Activated T-cell treated with anti-CD3 and anti-CD28 coated beads, Interleukin-2, amount 50 U/mL, for 24 hours (primary cell): ENCODE results near the gene RAD51B.

Source experiments
- DNase-seq: peaks from one replicate; pipeline ENCODE4 v3.0.0-alpha.2; 2020
- H3K27ac Mint-ChIP-seq: 2 replicates; pipeline ENCODE4 v1.8.0; 2020; ENCODE audit warnings: mild to moderate bottlenecking, mixed read lengths
- H3K27me3 Mint-ChIP-seq: 2 replicates; pipeline ENCODE4 v1.8.0; 2020; ENCODE audit warnings: mixed read lengths
- H3K36me3 Mint-ChIP-seq: 2 replicates; pipeline ENCODE4 v1.8.0; 2020; ENCODE audit warnings: low read depth, mixed read lengths
- H3K4me1 Mint-ChIP-seq: 2 replicates; pipeline ENCODE4 v1.8.0; 2020; ENCODE audit warnings: low read depth, mixed read lengths
- H3K4me3 Mint-ChIP-seq: 2 replicates; pipeline ENCODE4 v1.8.0; 2020; ENCODE audit warnings: mild to moderate bottlenecking, moderate library complexity, mixed read lengths
- H3K9me3 Mint-ChIP-seq: 2 replicates; pipeline ENCODE4 v1.8.0; 2020; ENCODE audit warnings: mixed read lengths

Gene RAD51B

GRCh38 chr14:68133856-68134255 lies 314.3 kb downstream of the RAD51B start:
- Mint-ChIP-seq H3K27ac (no peak overlapping the region), H3K9me3 (no peaks in the 10 kb centered on the region), H3K27me3 (no peaks in the 10 kb centered on the region), H3K36me3 (no peaks in the 10 kb centered on the region), H3K4me3 (no peak overlapping the region), H3K4me1 (peaks cover 16% of the 10 kb centered on the region)
- DNase-seq = no peak

- no peaks in the 10 kb centered on the region for H3K36me3 Mint-ChIP-seq
- no peak overlapping the region for H3K27ac Mint-ChIP-seq
- no peak for DNase-seq
- peaks cover 16% of the 10 kb centered on the region for H3K4me1 Mint-ChIP-seq
- no peak overlapping the region for H3K4me3 Mint-ChIP-seq
- no peaks in the 10 kb centered on the region for H3K27me3 Mint-ChIP-seq
- H3K9me3 Mint-ChIP-seq = no peaks in the 10 kb centered on the region
Measured at GRCh38 chr14:68135028-68135427, 315.4 kb downstream of the RAD51B start.

GRCh38 chr14:68135566-68135965 lies 316.0 kb downstream of the RAD51B start:
- H3K4me3 Mint-ChIP-seq = no peak overlapping the region
- H3K27me3 Mint-ChIP-seq = no peaks in the 10 kb centered on the region
- H3K36me3 Mint-ChIP-seq = no peaks in the 10 kb centered on the region
- peaks cover 16% of the 10 kb centered on the region for H3K4me1 Mint-ChIP-seq
- no peak for DNase-seq
- no peaks in the 10 kb centered on the region for H3K9me3 Mint-ChIP-seq
- H3K27ac Mint-ChIP-seq = no peak overlapping the region

- Mint-ChIP-seq H3K4me1 (peaks cover 16% of the 10 kb centered on the region), H3K27me3 (no peaks in the 10 kb centered on the region), H3K4me3 (no peak overlapping the region), H3K9me3 (no peaks in the 10 kb centered on the region), H3K36me3 (no peaks in the 10 kb centered on the region), H3K27ac (no peak overlapping the region)
- DNase-seq = no peak
Measured at GRCh38 chr14:68137704-68138619, 318.4 kb downstream of the RAD51B start.

GRCh38 chr14:68139431-68140075 lies 320.0 kb downstream of the RAD51B start:
- no peak for DNase-seq
- H3K4me3 Mint-ChIP-seq = no peak overlapping the region
- H3K4me1 Mint-ChIP-seq = peaks cover 27% of the 10 kb centered on the region
- no peak overlapping the region for H3K27ac Mint-ChIP-seq
- H3K36me3 Mint-ChIP-seq = no peaks in the 10 kb centered on the region
- H3K27me3 Mint-ChIP-seq = no peaks in the 10 kb centered on the region
- H3K9me3 Mint-ChIP-seq = no peaks in the 10 kb centered on the region

GRCh38 chr14:68140076-68140741 lies 320.6 kb downstream of the RAD51B start:
- H3K4me3 Mint-ChIP-seq = no peak overlapping the region
- H3K9me3 Mint-ChIP-seq = no peaks in the 10 kb centered on the region
- H3K4me1 Mint-ChIP-seq = peaks cover 27% of the 10 kb centered on the region
- no peaks in the 10 kb centered on the region for H3K36me3 Mint-ChIP-seq
- H3K27ac Mint-ChIP-seq = no peak overlapping the region
- DNase-seq = no peak
- H3K27me3 Mint-ChIP-seq = no peaks in the 10 kb centered on the region

GRCh38 chr14:68140806-68141205 lies 321.2 kb downstream of the RAD51B start:
- Mint-ChIP-seq H3K36me3 (no peaks in the 10 kb centered on the region), H3K4me1 (peaks cover 23% of the 10 kb centered on the region), H3K27ac (no peak overlapping the region), H3K27me3 (no peaks in the 10 kb centered on the region), H3K9me3 (no peaks in the 10 kb centered on the region), H3K4me3 (no peak overlapping the region)
- DNase-seq = no peak

- H3K4me3 Mint-ChIP-seq = no peak overlapping the region
- no peaks in the 10 kb centered on the region for H3K36me3 Mint-ChIP-seq
- H3K4me1 Mint-ChIP-seq = peaks cover 23% of the 10 kb centered on the region
- H3K9me3 Mint-ChIP-seq = no peaks in the 10 kb centered on the region
- H3K27ac Mint-ChIP-seq = no peak overlapping the region
- no peaks in the 10 kb centered on the region for H3K27me3 Mint-ChIP-seq
- no peak for DNase-seq
Measured at GRCh38 chr14:68141281-68142088, 321.9 kb downstream of the RAD51B start.

GRCh38 chr14:68143341-68143841 lies 323.8 kb downstream of the RAD51B start:
- H3K9me3 Mint-ChIP-seq = peaks cover 11% of the 10 kb centered on the region
- no peak overlapping the region for H3K4me3 Mint-ChIP-seq
- H3K27ac Mint-ChIP-seq = no peak overlapping the region
- H3K36me3 Mint-ChIP-seq = no peaks in the 10 kb centered on the region
- peaks cover 17% of the 10 kb centered on the region for H3K4me1 Mint-ChIP-seq
- DNase-seq = no peak
- no peaks in the 10 kb centered on the region for H3K27me3 Mint-ChIP-seq

GRCh38 chr14:68144051-68144681 lies 324.6 kb downstream of the RAD51B start:
- Mint-ChIP-seq H3K27me3 (no peaks in the 10 kb centered on the region), H3K27ac (no peak overlapping the region), H3K36me3 (peaks cover 2% of the 10 kb centered on the region), H3K9me3 (peaks cover 18% of the 10 kb centered on the region), H3K4me1 (peaks cover 24% of the 10 kb centered on the region), H3K4me3 (no peak overlapping the region)
- no peak for DNase-seq

GRCh38 chr14:68145036-68145435 lies 325.5 kb downstream of the RAD51B start:
- DNase-seq = no peak
- Mint-ChIP-seq H3K4me1 (peaks cover 25% of the 10 kb centered on the region), H3K9me3 (peaks cover 23% of the 10 kb centered on the region), H3K27me3 (no peaks in the 10 kb centered on the region), H3K36me3 (peaks cover 2% of the 10 kb centered on the region), H3K4me3 (no peak overlapping the region), H3K27ac (no peak overlapping the region)

- Mint-ChIP-seq H3K27me3 (no peaks in the 10 kb centered on the region), H3K4me1 (peaks cover 25% of the 10 kb centered on the region), H3K27ac (no peak overlapping the region), H3K36me3 (peaks cover 5% of the 10 kb centered on the region), H3K4me3 (no peak overlapping the region), H3K9me3 (peaks cover 25% of the 10 kb centered on the region)
- DNase-seq = no peak
Measured at GRCh38 chr14:68145539-68145938, 326.0 kb downstream of the RAD51B start.

- no peak overlapping the region for H3K27ac Mint-ChIP-seq
- peaks cover 5% of the 10 kb centered on the region for H3K36me3 Mint-ChIP-seq
- no peak for DNase-seq
- H3K4me1 Mint-ChIP-seq = peaks cover 25% of the 10 kb centered on the region
- peaks cover 33% of the 10 kb centered on the region for H3K9me3 Mint-ChIP-seq
- no peak overlapping the region for H3K4me3 Mint-ChIP-seq
- no peaks in the 10 kb centered on the region for H3K27me3 Mint-ChIP-seq
Measured at GRCh38 chr14:68146818-68147217, 327.2 kb downstream of the RAD51B start.

- no peak overlapping the region for H3K27ac Mint-ChIP-seq
- H3K4me1 Mint-ChIP-seq = peaks cover 25% of the 10 kb centered on the region
- no peak overlapping the region for H3K4me3 Mint-ChIP-seq
- H3K27me3 Mint-ChIP-seq = no peaks in the 10 kb centered on the region
- DNase-seq = no peak
- H3K9me3 Mint-ChIP-seq = peaks cover 36% of the 10 kb centered on the region
- peaks cover 9% of the 10 kb centered on the region for H3K36me3 Mint-ChIP-seq
Measured at GRCh38 chr14:68147303-68147702, 327.7 kb downstream of the RAD51B start.
